Amniotic epithelial cell (primary cell): Measurements from ENCODE around the gene PHIP.
"Not testable (repeated sequence)": the region's sequence is repeated elsewhere in the genome, so short reads cannot be mapped to it uniquely, and the experiment has no call there.

ENCODE experiments used
- DNase-seq: peaks from one replicate; pipeline ENCODE4 v3.0.0-alpha.2; 2010; ENCODE audit warnings: low read depth

The PHIP gene

GRCh38 chr6:78925317-78925716 is 152.7 kb downstream of the PHIP start:
- no peak for DNase-seq

DNA sequence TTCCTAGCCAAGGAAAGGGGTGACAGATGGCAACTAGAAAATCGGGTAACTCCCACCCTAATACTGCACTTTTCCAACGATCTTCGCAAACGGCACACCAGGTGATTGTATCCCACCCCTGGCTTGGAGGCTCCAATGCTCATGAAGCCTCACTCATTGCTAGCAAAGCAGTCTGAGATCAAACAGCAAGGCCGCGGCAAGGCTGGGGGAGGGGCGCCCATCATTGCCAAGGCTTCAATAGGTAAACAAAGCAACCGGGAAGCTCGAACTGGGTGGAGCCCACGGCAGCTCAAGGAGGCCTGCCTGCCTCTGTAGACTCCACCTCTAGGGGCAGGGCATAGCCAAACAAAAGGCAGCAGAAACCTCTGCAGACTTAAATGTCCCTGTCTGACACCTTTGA is 156.9 kb downstream of the PHIP start:
- not testable (repeated sequence) for DNase-seq

- DNase-seq = no peak
Observed at GRCh38 chr6:78917788-78918187, 160.3 kb downstream of the PHIP start.

DNA sequence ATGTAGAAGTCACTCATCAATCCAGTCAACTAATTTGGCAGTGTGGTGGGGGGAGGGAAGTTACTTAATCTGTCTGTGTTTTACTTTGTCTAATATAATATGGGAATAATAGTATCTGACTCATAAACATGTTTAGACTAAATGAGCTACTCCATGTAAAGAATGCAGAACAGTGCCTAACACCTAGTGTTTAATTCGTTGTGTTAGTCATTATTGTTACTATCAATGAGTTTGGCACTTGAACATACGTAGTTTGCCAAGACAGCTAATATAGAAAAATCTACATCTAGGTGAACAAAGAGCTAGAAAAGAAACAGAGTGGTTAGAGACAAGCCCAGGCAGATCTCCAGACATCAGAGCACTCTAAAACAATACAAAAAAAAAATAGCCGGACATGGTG is 161.6 kb downstream of the PHIP start:
- DNase-seq = no peak

DNA sequence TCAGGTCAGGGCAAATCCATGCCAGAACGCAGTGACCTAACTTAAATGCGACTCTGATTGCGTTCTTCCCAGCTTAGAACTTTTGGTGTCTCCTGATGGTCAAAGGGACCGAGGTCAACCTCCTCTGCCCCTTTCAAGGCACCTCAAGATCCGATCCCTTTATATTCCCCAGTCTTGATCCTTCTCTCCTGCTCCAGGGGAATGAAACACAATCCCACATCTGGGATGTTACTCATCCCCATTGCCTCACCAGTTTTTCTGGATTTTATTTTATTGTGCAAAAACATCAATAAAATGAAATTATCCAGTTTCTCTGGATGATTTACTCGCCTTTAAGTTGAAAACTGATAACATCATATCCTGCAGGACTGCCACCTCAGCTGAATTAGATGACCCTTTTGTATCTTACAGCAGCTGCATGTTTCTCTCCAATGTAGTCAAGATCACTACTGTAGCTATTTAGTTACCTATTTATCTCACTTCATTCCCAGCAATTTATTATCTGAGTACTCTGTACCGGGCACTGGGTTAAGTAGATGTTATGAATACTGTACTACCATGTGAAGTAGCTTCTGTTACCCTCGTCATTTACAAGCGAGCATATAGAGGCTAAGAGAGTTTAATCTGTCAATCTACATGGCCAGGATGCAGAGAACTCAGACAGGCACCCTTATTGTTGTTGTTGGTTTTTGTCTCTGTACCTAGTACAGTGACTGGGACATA is 166.7 kb downstream of the PHIP start:
- no peak for DNase-seq

DNA sequence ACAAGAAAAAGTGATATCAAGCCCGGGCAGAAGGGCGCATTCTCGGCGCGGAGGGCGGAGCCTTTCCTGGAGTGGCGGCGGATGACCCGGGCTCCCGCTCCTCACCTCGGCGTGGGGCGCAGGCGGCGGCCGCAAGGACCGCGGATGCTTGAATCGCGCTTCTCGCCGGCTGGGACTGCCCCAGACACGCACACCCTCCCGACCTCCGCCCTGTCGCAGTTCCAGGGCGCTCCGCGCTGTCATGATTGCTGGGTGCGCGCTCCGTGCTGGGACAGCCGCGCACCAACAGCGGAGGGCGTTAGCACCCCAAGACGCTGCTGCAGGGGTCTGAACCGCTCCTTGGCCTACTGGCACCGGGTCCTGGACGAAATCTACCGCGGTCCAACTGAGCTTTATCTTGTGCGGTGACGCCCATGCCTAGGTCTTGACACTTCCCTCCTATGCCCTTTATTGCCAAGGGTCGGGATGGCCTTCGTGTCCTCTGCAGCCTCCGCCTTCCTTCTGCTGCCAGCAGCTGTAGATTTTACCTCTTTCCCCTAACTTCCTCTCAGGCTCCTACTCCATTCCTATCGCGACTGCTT is 167.4 kb downstream of the PHIP start:
- no peak for DNase-seq

DNA sequence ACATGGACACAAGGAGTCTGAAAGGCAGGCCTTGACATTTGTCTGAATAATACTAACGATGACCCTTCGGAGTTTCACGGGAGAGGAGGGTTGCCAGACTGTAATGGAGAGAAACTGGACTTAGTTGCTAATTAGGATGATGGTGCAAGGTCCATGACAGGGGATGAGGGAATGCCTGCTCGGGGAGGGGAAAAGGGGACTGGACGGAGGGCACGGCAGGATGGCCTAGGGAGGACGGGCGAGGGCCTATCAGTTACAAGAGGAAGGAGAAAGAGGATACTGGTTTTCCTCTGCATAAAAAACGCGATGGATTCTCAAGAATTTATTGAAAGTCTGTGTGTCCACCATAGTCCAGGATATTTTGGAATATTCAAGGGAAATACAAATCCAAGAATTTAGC is 168.0 kb downstream of the PHIP start:
- no peak for DNase-seq

DNA sequence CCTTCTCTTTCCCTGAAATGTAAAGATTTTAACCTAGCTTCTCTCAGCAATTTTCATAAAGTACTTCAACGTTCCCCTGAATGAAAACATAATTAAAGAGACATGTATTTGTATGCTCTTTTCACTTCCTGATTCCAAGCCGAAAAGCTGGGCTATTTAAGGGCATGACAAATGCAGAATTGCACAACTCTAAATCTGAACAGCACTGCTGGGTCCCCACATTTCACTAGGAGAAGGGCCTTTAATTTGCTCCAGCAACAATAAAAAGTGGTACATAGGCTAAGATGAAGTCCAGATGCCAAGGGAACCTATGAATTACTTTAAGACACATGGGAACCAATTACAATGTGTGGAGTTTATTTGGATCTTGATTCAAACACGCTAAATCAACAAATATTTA is 168.7 kb downstream of the PHIP start:
- DNase-seq = peak; percentile 58

DNA sequence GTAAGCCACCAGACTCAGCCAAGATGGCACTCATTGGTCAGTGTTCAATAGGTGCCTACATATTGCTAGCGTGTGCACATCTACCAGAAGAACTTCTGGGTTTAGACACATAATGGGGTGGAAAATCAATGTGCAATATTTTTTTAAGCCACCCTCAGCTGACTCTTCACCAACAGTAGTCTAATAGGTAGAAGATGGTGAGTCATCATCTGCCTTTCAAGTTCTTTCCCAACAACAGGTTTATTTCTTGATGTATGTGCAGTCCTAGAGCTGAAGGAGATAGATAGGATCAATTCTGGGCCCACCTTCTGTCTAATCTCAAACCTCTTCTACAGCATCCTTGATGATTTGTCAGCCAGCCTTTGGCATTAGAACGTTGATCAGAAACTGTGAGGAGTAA is 169.4 kb downstream of the PHIP start:
- DNase-seq = peak; percentile 10

- DNase-seq = no peak
Observed at GRCh38 chr6:78896227-78896626, 181.8 kb downstream of the PHIP start.

DNA sequence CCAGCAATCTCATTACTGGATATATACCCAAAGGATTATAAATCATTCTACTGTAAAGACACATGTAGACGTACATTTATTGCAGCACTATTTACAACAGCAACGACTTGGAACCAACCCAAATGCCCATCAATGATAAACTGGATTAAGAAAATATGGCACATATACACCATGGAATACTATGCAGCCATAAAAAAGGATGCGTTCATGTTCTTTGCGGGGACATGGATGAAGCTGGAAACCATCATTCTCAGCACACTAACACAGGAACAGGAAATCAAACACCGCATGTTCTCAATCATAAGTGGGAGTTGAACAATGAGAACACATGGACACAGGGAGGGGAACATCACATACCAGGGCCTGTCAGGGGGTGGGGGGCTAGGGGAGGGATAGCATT is 188.2 kb downstream of the PHIP start:
- not testable (repeated sequence) for DNase-seq
